Measurements from ENCODE around the gene MRPS10. TPM values are rescaled to one million over a fixed set of nuclear protein-coding genes. Genes with fewer than 3 reads are reported as not detected.

MRPS10 gene
- polyA plus RNA-seq, 2 donors, result 38.3 to 47.3 TPM

GRCh38 chr6:42229506-42230119 lies 12.0 kb upstream of the MRPS10 start:
- Histone ChIP-seq H3K4me3 (ENCODE audit: low read depth in 1 of 2, low read length in 2 of 2) (no peak overlapping the region), H3K9me3 (ENCODE audit: control insufficient read depth in 2 of 2, insufficient read depth in 1 of 2, low read depth in 1 of 2, low read length in 1 of 2) (no peaks in the 10 kb centered on the region), H3K36me3 (ENCODE audit: control insufficient read depth in 2 of 2, insufficient read depth in 2 of 2, low read length in 1 of 2) (peaks cover 0 to 12% of the 10 kb centered on the region in 2 donors), H3K27ac (ENCODE audit: low read depth in 2 of 2, low read length in 1 of 2) (peak overlapping the region in 1 of 2 donors; percentile 21), H3K27me3 (ENCODE audit: control insufficient read depth in 1 of 2, insufficient read depth in 2 of 2, low read length in 2 of 2) (no peaks in the 10 kb centered on the region), H3K4me1 (ENCODE audit: control insufficient read depth in 2 of 2, insufficient read depth in 2 of 2, low read length in 1 of 2) (peaks cover 0 to 3% of the 10 kb centered on the region in 2 donors)
- WGBS, 2 donors, result 62 to 67% methylated on average over 6 of the region's 6 CpGs

DNA sequence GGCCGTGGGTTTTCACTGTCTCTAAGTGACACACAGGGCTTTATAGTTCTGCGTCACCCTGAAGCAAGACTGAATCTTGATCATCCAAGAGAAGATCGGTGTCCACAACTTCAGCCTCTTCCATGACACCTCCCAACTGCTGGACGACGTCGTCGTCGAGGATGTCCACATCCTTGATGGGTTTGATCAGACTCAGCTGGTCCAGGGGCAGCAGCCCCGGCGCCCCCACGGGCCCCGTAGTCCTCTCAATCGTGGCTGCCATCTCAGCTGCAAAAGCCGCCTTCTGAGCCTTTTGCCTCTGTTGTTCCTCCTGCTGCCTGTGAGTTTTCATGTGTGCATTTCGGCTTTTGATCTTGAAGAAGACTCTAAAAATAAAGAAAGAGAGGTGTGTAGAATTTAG lies 10.6 kb upstream of the MRPS10 start:
- Histone ChIP-seq H3K27ac (ENCODE audit: low read depth in 2 of 2, low read length in 1 of 2) (peak overlapping the region; percentile 41 to 61), H3K36me3 (ENCODE audit: control insufficient read depth in 2 of 2, insufficient read depth in 2 of 2, low read length in 1 of 2) (peaks cover 0 to 12% of the 10 kb centered on the region in 2 donors), H3K27me3 (ENCODE audit: control insufficient read depth in 1 of 2, insufficient read depth in 2 of 2, low read length in 2 of 2) (no peaks in the 10 kb centered on the region), H3K9me3 (ENCODE audit: control insufficient read depth in 2 of 2, insufficient read depth in 1 of 2, low read depth in 1 of 2, low read length in 1 of 2) (no peaks in the 10 kb centered on the region), H3K4me3 (ENCODE audit: low read depth in 1 of 2, low read length in 2 of 2) (no peak overlapping the region), H3K4me1 (ENCODE audit: control insufficient read depth in 2 of 2, insufficient read depth in 2 of 2, low read length in 1 of 2) (peaks cover 0 to 3% of the 10 kb centered on the region in 2 donors)
- 92 to 95% methylated on average over 15 of the region's 15 CpGs for WGBS, 2 donors

- Histone ChIP-seq H3K4me3 (ENCODE audit: low read depth in 1 of 2, low read length in 2 of 2) (peak overlapping the region in 1 of 2 donors; percentile 31), H3K4me1 (ENCODE audit: control insufficient read depth in 2 of 2, insufficient read depth in 2 of 2, low read length in 1 of 2) (peaks cover 0 to 3% of the 10 kb centered on the region in 2 donors), H3K27me3 (ENCODE audit: control insufficient read depth in 1 of 2, insufficient read depth in 2 of 2, low read length in 2 of 2) (no peaks in the 10 kb centered on the region), H3K9me3 (ENCODE audit: control insufficient read depth in 2 of 2, insufficient read depth in 1 of 2, low read depth in 1 of 2, low read length in 1 of 2) (no peaks in the 10 kb centered on the region), H3K36me3 (ENCODE audit: control insufficient read depth in 2 of 2, insufficient read depth in 2 of 2, low read length in 1 of 2) (peaks cover 0 to 8% of the 10 kb centered on the region in 2 donors), H3K27ac (ENCODE audit: low read depth in 2 of 2, low read length in 1 of 2) (peak overlapping the region; percentile 91 to 96)
- WGBS, 2 donors, result 55 to 64% methylated on average over 9 of the region's 9 CpGs
Observed at GRCh38 chr6:42227173-42227850, 9.7 kb upstream of the MRPS10 start.

DNA sequence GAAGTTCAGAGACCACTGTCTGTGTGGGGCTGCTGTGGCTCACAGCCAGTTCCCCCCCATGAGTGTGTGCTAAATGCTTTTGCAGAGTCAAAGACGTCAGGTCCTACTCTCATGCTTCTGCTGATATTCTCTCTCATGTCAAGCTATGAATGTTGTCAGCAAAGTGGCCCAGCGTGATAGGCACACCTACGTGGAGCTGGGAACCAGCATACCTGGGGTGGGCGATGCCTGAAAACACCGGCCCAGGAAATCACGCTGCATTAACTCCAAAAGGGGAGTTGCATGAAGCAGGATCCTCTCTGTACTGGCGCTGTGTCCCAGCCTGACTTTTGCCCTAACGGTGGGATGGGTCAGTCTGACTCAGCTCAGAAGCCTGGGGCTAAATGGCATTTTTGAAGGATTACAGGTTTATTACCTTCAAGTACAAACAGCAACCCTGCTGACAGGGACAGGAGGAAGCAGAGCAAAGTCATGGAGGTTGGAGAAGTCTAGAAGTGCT lies 9.0 kb upstream of the MRPS10 start:
- Histone ChIP-seq H3K9me3 (ENCODE audit: control insufficient read depth in 2 of 2, insufficient read depth in 1 of 2, low read depth in 1 of 2, low read length in 1 of 2) (no peaks in the 10 kb centered on the region), H3K27ac (ENCODE audit: low read depth in 2 of 2, low read length in 1 of 2) (peak overlapping the region; percentile 85 to 91), H3K27me3 (ENCODE audit: control insufficient read depth in 1 of 2, insufficient read depth in 2 of 2, low read length in 2 of 2) (no peaks in the 10 kb centered on the region), H3K4me1 (ENCODE audit: control insufficient read depth in 2 of 2, insufficient read depth in 2 of 2, low read length in 1 of 2) (peaks cover 0 to 4% of the 10 kb centered on the region in 2 donors), H3K36me3 (ENCODE audit: control insufficient read depth in 2 of 2, insufficient read depth in 2 of 2, low read length in 1 of 2) (peaks cover 0 to 7% of the 10 kb centered on the region in 2 donors), H3K4me3 (ENCODE audit: low read depth in 1 of 2, low read length in 2 of 2) (peak overlapping the region in 1 of 2 donors; percentile 31)
- 41 to 47% methylated on average over 8 of the region's 8 CpGs for WGBS, 2 donors

- Histone ChIP-seq H3K27me3 (ENCODE audit: control insufficient read depth in 1 of 2, insufficient read depth in 2 of 2, low read length in 2 of 2) (no peaks in the 10 kb centered on the region), H3K4me1 (ENCODE audit: control insufficient read depth in 2 of 2, insufficient read depth in 2 of 2, low read length in 1 of 2) (peaks cover 0 to 9% of the 10 kb centered on the region in 2 donors), H3K27ac (ENCODE audit: low read depth in 2 of 2, low read length in 1 of 2) (peak overlapping the region; percentile 79 to 85), H3K36me3 (ENCODE audit: control insufficient read depth in 2 of 2, insufficient read depth in 2 of 2, low read length in 1 of 2) (peaks cover 0 to 7% of the 10 kb centered on the region in 2 donors), H3K9me3 (ENCODE audit: control insufficient read depth in 2 of 2, insufficient read depth in 1 of 2, low read depth in 1 of 2, low read length in 1 of 2) (no peaks in the 10 kb centered on the region), H3K4me3 (ENCODE audit: low read depth in 1 of 2, low read length in 2 of 2) (no peak overlapping the region)
- 25 to 39% methylated on average over 3 of the region's 3 CpGs for WGBS, 2 donors
Observed at GRCh38 chr6:42226161-42226611, 8.5 kb upstream of the MRPS10 start.

DNA sequence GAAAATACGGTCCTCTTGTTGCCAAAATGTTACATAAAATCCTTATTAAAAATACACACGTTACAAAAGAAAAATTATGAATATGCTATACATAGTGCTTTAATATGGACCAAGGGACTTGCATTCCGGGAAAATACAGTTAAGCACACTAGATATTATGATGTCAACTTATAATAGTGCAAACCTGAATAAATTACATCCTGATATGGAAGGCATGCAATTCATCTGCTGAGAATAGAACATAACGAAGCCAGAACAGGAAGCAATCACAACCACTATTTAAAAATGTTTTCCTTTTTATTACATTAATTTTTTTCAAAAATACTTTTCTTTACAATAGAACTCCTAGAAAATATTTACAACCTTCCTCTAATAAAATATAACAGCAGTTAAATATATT lies 7.8 kb upstream of the MRPS10 start:
- Histone ChIP-seq H3K27me3 (ENCODE audit: control insufficient read depth in 1 of 2, insufficient read depth in 2 of 2, low read length in 2 of 2) (no peaks in the 10 kb centered on the region), H3K4me3 (ENCODE audit: low read depth in 1 of 2, low read length in 2 of 2) (no peak overlapping the region), H3K9me3 (ENCODE audit: control insufficient read depth in 2 of 2, insufficient read depth in 1 of 2, low read depth in 1 of 2, low read length in 1 of 2) (no peaks in the 10 kb centered on the region), H3K36me3 (ENCODE audit: control insufficient read depth in 2 of 2, insufficient read depth in 2 of 2, low read length in 1 of 2) (peaks cover 0 to 7% of the 10 kb centered on the region in 2 donors), H3K27ac (ENCODE audit: low read depth in 2 of 2, low read length in 1 of 2) (no peak overlapping the region), H3K4me1 (ENCODE audit: control insufficient read depth in 2 of 2, insufficient read depth in 2 of 2, low read length in 1 of 2) (peaks cover 0 to 9% of the 10 kb centered on the region in 2 donors)
- WGBS, 2 donors, result 58 to 59% methylated on average over 4 of the region's 4 CpGs

DNA sequence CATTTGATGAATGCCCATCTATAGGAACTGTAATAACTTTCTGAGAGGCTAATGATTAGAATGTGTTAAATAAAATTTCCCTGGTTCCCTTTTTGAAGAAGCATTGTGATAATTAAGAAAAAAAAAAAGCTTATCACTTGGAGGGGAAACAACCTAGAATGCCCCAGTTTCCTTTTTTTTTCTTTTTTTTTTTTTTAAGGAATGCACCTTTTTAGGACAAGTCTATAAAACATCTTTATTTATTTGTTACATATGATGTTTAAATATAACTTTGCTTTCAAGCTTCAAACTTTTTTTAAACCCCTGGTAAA lies 7.3 kb upstream of the MRPS10 start:
- no peak overlapping the region for H3K27ac ChIP-seq (ENCODE audit: low read depth in 2 of 2, low read length in 1 of 2)
- H3K4me1 ChIP-seq (ENCODE audit: control insufficient read depth in 2 of 2, insufficient read depth in 2 of 2, low read length in 1 of 2), result peaks cover 0 to 9% of the 10 kb centered on the region in 2 donors
- no peak overlapping the region for H3K4me3 ChIP-seq (ENCODE audit: low read depth in 1 of 2, low read length in 2 of 2)
- H3K27me3 ChIP-seq (ENCODE audit: control insufficient read depth in 1 of 2, insufficient read depth in 2 of 2, low read length in 2 of 2), result no peaks in the 10 kb centered on the region
- no peaks in the 10 kb centered on the region for H3K9me3 ChIP-seq (ENCODE audit: control insufficient read depth in 2 of 2, insufficient read depth in 1 of 2, low read depth in 1 of 2, low read length in 1 of 2)
- peaks cover 0 to 7% of the 10 kb centered on the region in 2 donors for H3K36me3 ChIP-seq (ENCODE audit: control insufficient read depth in 2 of 2, insufficient read depth in 2 of 2, low read length in 1 of 2)

GRCh38 chr6:42224222-42225028 lies 6.8 kb upstream of the MRPS10 start:
- H3K27ac ChIP-seq (ENCODE audit: low read depth in 2 of 2, low read length in 1 of 2), result peak overlapping the region; percentile 58 to 84
- H3K27me3 ChIP-seq (ENCODE audit: control insufficient read depth in 1 of 2, insufficient read depth in 2 of 2, low read length in 2 of 2), result no peaks in the 10 kb centered on the region
- H3K9me3 ChIP-seq (ENCODE audit: control insufficient read depth in 2 of 2, insufficient read depth in 1 of 2, low read depth in 1 of 2, low read length in 1 of 2), result no peaks in the 10 kb centered on the region
- no peak overlapping the region for H3K4me3 ChIP-seq (ENCODE audit: low read depth in 1 of 2, low read length in 2 of 2)
- H3K36me3 ChIP-seq (ENCODE audit: control insufficient read depth in 2 of 2, insufficient read depth in 2 of 2, low read length in 1 of 2), result peaks cover 0 to 7% of the 10 kb centered on the region in 2 donors
- H3K4me1 ChIP-seq (ENCODE audit: control insufficient read depth in 2 of 2, insufficient read depth in 2 of 2, low read length in 1 of 2), result peaks cover 0 to 9% of the 10 kb centered on the region in 2 donors
- 36 to 59% methylated on average over 12 of the region's 12 CpGs for WGBS, 2 donors

DNA sequence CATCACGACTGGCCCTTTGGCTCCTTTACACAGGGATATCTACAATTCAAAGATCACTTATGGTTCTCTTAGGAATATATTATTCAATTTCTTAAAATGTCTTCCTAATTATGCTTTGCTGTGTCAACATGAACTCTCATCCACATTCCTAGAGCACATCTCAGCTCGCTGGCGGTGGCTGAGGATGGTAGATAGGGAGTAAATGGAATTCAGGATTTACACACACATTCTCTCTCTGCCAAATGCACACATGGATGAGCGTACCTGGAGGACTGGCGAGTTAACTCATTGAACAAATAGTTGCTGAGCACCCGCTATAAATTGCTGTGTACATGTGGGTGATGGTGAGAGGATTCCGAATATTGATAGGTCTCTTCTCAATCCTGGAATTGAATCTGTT lies 4.8 kb upstream of the MRPS10 start:
- H3K4me3 ChIP-seq (ENCODE audit: low read depth in 1 of 2, low read length in 2 of 2), result no peak overlapping the region
- H3K27ac ChIP-seq (ENCODE audit: low read depth in 2 of 2, low read length in 1 of 2), result peak overlapping the region in 1 of 2 donors; percentile 37
- no peaks in the 10 kb centered on the region for H3K27me3 ChIP-seq (ENCODE audit: control insufficient read depth in 1 of 2, insufficient read depth in 2 of 2, low read length in 2 of 2)
- peaks cover 0 to 6% of the 10 kb centered on the region in 2 donors for H3K4me1 ChIP-seq (ENCODE audit: control insufficient read depth in 2 of 2, insufficient read depth in 2 of 2, low read length in 1 of 2)
- 74 to 84% methylated on average over 7 of the region's 7 CpGs for WGBS, 2 donors
- H3K36me3 ChIP-seq (ENCODE audit: control insufficient read depth in 2 of 2, insufficient read depth in 2 of 2, low read length in 1 of 2), result no peaks in the 10 kb centered on the region
- no peaks in the 10 kb centered on the region for H3K9me3 ChIP-seq (ENCODE audit: control insufficient read depth in 2 of 2, insufficient read depth in 1 of 2, low read depth in 1 of 2, low read length in 1 of 2)

Data from esophagus (tissue), 2 donors.